GM12864 (cell line): Measurements from ENCODE around the gene GLYATL1.

Experiments used
- DNase-seq: peaks from one replicate; pipeline ENCODE4 v3.0.0-alpha.2; 2011; ENCODE audit warnings: low read depth
- H3K4me3 ChIP-seq: 2 replicates; pipeline ENCODE4 v1.5.1; 2011; ENCODE audit warnings: mild to moderate bottlenecking, low read depth, low read length, control low read depth
- TF ChIP-seq, protein P1 (sequence below): IDR thresholded peaks from 2 replicates; pipeline ENCODE4 v1.5.1; 2011; ENCODE audit warnings: low read depth, mild to moderate bottlenecking, moderate library complexity, low read length, control low read depth, inconsistent platforms; ENCODE audit errors: missing control alignments

Gene GLYATL1, protein sequence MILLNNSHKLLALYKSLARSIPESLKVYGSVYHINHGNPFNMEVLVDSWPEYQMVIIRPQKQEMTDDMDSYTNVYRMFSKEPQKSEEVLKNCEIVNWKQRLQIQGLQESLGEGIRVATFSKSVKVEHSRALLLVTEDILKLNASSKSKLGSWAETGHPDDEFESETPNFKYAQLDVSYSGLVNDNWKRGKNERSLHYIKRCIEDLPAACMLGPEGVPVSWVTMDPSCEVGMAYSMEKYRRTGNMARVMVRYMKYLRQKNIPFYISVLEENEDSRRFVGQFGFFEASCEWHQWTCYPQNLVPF

GRCh38 chr11:58939277-58939676, at the start of gene GLYATL1:
TSS of gene GLYATL1 (plus strand) at chr11:58939488. CDS start at chr11:58947088, 7,600 bp downstream.
- TF ChIP-seq, protein P1, sequence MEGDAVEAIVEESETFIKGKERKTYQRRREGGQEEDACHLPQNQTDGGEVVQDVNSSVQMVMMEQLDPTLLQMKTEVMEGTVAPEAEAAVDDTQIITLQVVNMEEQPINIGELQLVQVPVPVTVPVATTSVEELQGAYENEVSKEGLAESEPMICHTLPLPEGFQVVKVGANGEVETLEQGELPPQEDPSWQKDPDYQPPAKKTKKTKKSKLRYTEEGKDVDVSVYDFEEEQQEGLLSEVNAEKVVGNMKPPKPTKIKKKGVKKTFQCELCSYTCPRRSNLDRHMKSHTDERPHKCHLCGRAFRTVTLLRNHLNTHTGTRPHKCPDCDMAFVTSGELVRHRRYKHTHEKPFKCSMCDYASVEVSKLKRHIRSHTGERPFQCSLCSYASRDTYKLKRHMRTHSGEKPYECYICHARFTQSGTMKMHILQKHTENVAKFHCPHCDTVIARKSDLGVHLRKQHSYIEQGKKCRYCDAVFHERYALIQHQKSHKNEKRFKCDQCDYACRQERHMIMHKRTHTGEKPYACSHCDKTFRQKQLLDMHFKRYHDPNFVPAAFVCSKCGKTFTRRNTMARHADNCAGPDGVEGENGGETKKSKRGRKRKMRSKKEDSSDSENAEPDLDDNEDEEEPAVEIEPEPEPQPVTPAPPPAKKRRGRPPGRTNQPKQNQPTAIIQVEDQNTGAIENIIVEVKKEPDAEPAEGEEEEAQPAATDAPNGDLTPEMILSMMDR = no peak
- no peak within 1 kb of the TSS for H3K4me3 ChIP-seq
- no peak for DNase-seq

DNA sequence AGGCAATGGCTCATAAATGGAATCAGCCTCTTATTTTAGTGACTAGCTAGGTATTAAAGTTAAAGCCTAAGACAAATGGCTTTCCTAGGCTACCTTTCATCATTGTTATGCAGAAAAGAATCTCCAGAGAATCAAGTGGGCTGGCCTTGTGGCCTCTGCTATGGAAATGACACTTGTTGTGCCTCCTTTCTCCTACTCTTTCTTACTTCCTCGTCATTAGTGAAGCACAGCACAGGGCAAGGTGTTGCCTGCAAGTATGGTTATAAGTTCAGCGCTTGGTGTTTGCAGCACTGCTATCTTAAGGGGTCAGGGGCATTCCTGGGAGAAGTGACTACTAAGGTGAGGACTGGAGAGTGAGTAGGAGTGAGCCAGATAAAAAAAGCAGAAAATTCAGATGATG, 45.4 kb upstream of the GLYATL1 start:
- no peak for DNase-seq
- TF ChIP-seq, protein P1 = no peak
- no peak overlapping the region for H3K4me3 ChIP-seq

GRCh38 chr11:58898106-58898505, 41.2 kb upstream of the GLYATL1 start:
- TF ChIP-seq, protein P1 = no peak
- no peak for DNase-seq
- H3K4me3 ChIP-seq = no peak overlapping the region

DNA sequence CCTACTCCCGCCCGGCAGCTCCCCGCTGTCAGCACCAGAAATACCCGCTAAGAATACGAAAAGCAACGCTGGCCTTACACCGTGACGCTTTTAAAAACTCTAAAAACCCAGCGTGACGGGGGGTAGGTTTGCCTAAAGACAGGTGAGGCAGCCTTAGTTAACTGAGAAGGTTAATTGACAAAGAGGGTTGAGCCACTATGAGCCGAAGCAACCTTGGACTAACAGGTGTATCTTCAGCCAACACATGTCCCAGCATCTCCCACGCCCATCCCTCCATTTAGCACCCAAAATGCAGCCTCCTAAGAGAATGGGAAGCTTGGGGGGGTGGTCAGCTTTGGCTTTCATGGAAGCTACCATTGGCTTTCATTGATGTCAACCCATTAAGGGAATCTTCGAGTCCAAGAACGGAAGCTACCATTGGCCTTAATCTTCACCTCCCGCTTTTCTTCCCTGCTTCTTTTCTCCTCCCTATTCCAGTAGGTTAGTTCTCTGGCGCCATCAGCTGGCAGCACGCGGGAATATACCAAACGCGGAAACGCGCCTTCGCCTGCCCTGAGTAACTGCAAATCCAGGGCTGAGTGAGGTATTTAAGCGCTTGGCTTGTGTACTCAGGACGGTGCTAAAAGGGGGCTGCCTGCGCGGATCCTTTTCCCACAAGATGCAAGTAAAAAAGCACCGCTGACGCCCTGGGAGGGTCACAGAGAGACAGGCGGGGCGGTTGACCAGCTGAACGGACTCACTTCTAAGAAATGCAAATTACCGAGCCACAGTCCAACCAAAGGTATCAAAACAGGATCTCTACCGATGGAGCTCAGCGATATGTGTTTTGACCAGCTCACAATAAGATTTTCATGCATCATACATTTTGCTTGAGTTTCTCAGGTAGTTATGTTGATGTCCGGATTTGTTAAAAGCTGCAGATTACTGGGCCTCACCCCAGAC, 38.5 kb upstream of the GLYATL1 start:
- no peak overlapping the region for H3K4me3 ChIP-seq
- peak; percentile 13 for DNase-seq

GRCh38 chr11:58902881-58903280, 36.4 kb upstream of the GLYATL1 start:
- no peak overlapping the region for H3K4me3 ChIP-seq
- no peak for DNase-seq
- TF ChIP-seq, protein P1 = no peak

More for the DNA sequence above, 38.5 kb upstream of the GLYATL1 start:
- TF ChIP-seq, protein P1 = peak; percentile 68

DNA sequence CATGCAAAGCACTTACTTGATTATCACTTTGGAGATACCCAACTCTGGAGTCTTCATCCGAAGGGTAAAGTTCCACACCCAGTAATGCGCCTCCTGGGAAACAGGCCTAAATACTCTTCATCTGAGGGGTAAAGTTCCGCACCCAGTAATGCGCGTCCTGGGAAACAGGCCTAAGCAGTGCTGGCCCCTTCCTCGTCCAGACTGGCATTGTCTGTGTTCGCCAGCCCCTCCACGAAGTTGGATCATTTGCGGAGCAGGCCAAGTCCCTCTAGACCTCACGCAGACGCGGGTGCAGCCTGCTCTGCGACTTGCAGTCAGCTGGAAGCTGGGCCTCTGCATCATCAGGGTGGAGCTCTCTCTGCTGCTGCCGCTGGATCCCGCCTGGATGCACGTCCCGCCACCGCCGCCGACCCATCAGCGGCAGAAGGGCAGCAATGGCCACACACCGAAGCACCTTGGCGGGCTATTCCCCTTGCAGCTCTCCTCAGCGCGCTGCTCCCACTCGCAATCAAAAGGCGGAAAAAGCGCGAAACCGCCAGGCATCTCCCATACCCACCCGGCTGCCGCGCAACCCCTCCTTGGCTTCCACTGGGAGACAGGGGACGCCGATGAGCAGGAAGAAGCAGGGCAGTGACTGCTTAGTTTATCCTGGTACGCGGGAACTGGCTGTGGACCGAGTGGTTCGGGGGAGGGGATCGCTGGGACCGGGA, 34.1 kb upstream of the GLYATL1 start:
- TF ChIP-seq, protein P1 = no peak
- H3K4me3 ChIP-seq = no peak overlapping the region
- DNase-seq = no peak
